ENCODE measurements around the gene TOE1.
"Not testable (repeated sequence)": the region's sequence is repeated elsewhere in the genome, so short reads cannot be mapped to it uniquely, and the experiment has no call there.

TOE1 gene

DNA sequence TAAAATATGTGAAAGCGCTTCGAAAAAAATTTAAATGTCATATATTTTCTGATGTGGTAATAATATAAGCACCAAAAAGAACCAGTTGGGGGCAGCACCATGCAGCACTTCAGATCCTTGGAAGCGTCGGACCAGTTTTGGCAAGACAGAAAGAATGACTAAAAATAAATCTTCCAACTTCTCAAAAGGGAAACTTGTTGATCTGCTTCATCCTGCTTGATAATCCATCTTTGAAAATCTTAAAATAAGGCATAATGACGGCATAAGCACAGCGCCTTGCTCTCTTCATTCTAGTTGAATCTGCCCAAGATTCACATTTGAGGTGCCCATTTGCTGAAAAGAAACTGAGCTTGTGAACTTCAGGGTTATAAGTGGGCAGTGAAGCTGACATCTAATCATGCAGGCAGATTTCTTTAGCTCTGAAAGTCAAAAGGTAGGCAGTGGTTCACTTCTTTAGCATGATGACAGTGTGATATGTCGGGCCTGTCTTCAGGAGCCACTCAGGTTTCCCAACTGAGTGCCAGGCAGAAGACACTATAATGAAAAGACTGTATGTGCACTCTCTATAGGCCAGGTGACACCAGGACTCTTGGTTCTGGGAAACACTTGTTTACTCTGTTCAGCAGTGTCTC lies 20.0 kb downstream of the TOE1 start:
- TF ChIP-seq, protein P1, sequence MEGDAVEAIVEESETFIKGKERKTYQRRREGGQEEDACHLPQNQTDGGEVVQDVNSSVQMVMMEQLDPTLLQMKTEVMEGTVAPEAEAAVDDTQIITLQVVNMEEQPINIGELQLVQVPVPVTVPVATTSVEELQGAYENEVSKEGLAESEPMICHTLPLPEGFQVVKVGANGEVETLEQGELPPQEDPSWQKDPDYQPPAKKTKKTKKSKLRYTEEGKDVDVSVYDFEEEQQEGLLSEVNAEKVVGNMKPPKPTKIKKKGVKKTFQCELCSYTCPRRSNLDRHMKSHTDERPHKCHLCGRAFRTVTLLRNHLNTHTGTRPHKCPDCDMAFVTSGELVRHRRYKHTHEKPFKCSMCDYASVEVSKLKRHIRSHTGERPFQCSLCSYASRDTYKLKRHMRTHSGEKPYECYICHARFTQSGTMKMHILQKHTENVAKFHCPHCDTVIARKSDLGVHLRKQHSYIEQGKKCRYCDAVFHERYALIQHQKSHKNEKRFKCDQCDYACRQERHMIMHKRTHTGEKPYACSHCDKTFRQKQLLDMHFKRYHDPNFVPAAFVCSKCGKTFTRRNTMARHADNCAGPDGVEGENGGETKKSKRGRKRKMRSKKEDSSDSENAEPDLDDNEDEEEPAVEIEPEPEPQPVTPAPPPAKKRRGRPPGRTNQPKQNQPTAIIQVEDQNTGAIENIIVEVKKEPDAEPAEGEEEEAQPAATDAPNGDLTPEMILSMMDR (IDR thresholded peaks at IDR 0.05; ENCODE audit: extremely low read depth, insufficient read depth, missing control alignments) = peak; percentile 72
- DNase-seq (ENCODE audit: low spot score) = no peak
- in situ Hi-C loops (cut with MboI; ENCODE audit: low pct_unique_long_range_greater_than_20kb, low sequenced_read_pairs, unreplicated experiment) = loop anchor here (5.0 to 10.0 kb wide), 3 partner anchors 55 to 215 kb away; partner anchors contain the start of gene TESK2

GRCh38 chr1:45360981-45361380 lies 21.0 kb downstream of the TOE1 start:
- in situ Hi-C loops (cut with MboI; ENCODE audit: low pct_unique_long_range_greater_than_20kb, low sequenced_read_pairs, unreplicated experiment) = loop anchor here (10.0 kb wide), 2 partner anchors 56 to 214 kb away; no protein-coding TSS in a partner anchor
- DNase-seq (ENCODE audit: low spot score) = not testable (repeated sequence)

DNA sequence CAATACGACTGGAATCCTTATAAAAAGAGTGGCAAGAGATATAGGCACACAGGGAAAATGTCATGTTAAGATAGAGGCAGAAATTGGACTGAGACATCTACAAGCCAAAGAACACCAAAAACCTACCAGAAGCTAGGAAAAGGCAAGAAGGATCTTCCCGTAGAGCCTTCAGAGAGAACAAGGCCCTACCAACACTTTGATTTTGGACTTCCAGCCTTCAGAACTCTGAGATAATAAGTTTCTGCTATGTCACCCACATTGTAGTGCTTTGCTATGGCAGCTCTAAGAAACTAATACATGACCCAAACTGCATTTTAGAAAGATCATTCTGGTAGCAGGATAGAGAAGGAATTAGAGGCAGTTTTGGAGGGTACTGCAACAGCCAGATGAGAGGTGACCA lies 24.3 kb downstream of the TOE1 start:
- in situ Hi-C loops (cut with MboI; ENCODE audit: low pct_unique_long_range_greater_than_20kb, low sequenced_read_pairs, unreplicated experiment) = loop anchor here (10.0 kb wide), 2 partner anchors 59 to 211 kb away; no protein-coding TSS in a partner anchor
- TF ChIP-seq, protein P1 (IDR thresholded peaks at IDR 0.05; ENCODE audit: extremely low read depth, insufficient read depth, missing control alignments) = no peak

GRCh38 chr1:45365051-45365450 lies 25.1 kb downstream of the TOE1 start:
- DNase-seq (ENCODE audit: low spot score) = no peak
- in situ Hi-C loops (cut with MboI; ENCODE audit: low pct_unique_long_range_greater_than_20kb, low sequenced_read_pairs, unreplicated experiment) = loop anchor here (10.0 kb wide), 2 partner anchors 60 to 210 kb away; no protein-coding TSS in a partner anchor
- TF ChIP-seq, protein P1 (IDR thresholded peaks at IDR 0.05; ENCODE audit: extremely low read depth, insufficient read depth, missing control alignments) = no peak

More for the DNA sequence above, 24.3 kb downstream of the TOE1 start:
- no peak for DNase-seq (ENCODE audit: low spot score)

GRCh38 chr1:45370575-45370974 lies 30.6 kb downstream of the TOE1 start:
- TF ChIP-seq, protein P1 (IDR thresholded peaks at IDR 0.05; ENCODE audit: extremely low read depth, insufficient read depth, missing control alignments) = no peak
- DNase-seq (ENCODE audit: low spot score) = no peak
- in situ Hi-C loops (cut with MboI; ENCODE audit: low pct_unique_long_range_greater_than_20kb, low sequenced_read_pairs, unreplicated experiment) = no loop called here

- in situ Hi-C loops (cut with MboI; ENCODE audit: low pct_unique_long_range_greater_than_20kb, low sequenced_read_pairs, unreplicated experiment) = no loop called here
- DNase-seq (ENCODE audit: low spot score) = no peak
- TF ChIP-seq, protein P1 (IDR thresholded peaks at IDR 0.05; ENCODE audit: extremely low read depth, insufficient read depth, missing control alignments) = no peak
Observed at GRCh38 chr1:45373573-45373972, 33.6 kb downstream of the TOE1 start.
